ENCODE data around the gene HDAC9. TPM values are rescaled to one million over a fixed set of nuclear protein-coding genes. Genes with fewer than 3 reads are reported as not detected.

The HDAC9 gene
- total RNA-seq, 2 donors from 2014 or later: 1.5 to 4.0 TPM

GRCh38 chr7:18546576-18546975 lies 51.0 kb downstream of the HDAC9 start:
- Histone ChIP-seq H3K9ac (ENCODE audit: extremely low read depth, low read length, poor library complexity, severe bottlenecking) (no peak overlapping the region), H3K9me3 (ENCODE audit: control insufficient read depth, low read length) (no peaks in the 10 kb centered on the region), H3K4me3 (ENCODE audit: low read length) (no peak overlapping the region), H3K27ac (ENCODE audit: low read depth, low read length) (no peak overlapping the region), H3K36me3 (ENCODE audit: control insufficient read depth, insufficient read depth, low read length) (no peaks in the 10 kb centered on the region), H3K27me3 (ENCODE audit: control insufficient read depth, insufficient read depth, low read length, poor library complexity, severe bottlenecking) (no peaks in the 10 kb centered on the region), H3K4me1 (ENCODE audit: control insufficient read depth, insufficient read depth, low read length) (no peaks in the 10 kb centered on the region)
- TF ChIP-seq CTCF (conservative IDR thresholded peaks at IDR 0.05): no peak
- H3K36me3 Mint-ChIP-seq (ENCODE audit: low read depth): no peaks in the 10 kb centered on the region
- WGBS, 2 experiments (ENCODE audit: insufficient coverage in 1 of 2, insufficient read length in 1 of 2): 80% methylated on average over 2 of the region's 3 CpGs; no CpG with 5 or more reads in 1 of the 2 experiments
- peaks cover 6% of the 10 kb centered on the region for H3K4me1 Mint-ChIP-seq
- H3K27me3 Mint-ChIP-seq (ENCODE audit: insufficient read depth): no peaks in the 10 kb centered on the region
- no peak overlapping the region for H3K27ac Mint-ChIP-seq
- no peaks in the 10 kb centered on the region for H3K9me3 Mint-ChIP-seq
- H3K4me3 Mint-ChIP-seq: no peak overlapping the region
- no peak for DNase-seq

GRCh38 chr7:18547509-18548187 lies 52.1 kb downstream of the HDAC9 start:
- H3K9ac ChIP-seq (ENCODE audit: extremely low read depth, low read length, poor library complexity, severe bottlenecking): no peak overlapping the region
- H3K27me3 ChIP-seq (ENCODE audit: control insufficient read depth, insufficient read depth, low read length, poor library complexity, severe bottlenecking): no peaks in the 10 kb centered on the region
- H3K9me3 Mint-ChIP-seq: no peaks in the 10 kb centered on the region
- H3K4me3 ChIP-seq (ENCODE audit: low read length): no peak overlapping the region
- no peak overlapping the region for H3K27ac Mint-ChIP-seq
- no peaks in the 10 kb centered on the region for H3K4me1 ChIP-seq (ENCODE audit: control insufficient read depth, insufficient read depth, low read length)
- WGBS, 2 experiments (ENCODE audit: insufficient coverage in 1 of 2, insufficient read length in 1 of 2): 93 to 100% methylated on average over 4 of the region's 4 CpGs
- no peaks in the 10 kb centered on the region for H3K27me3 Mint-ChIP-seq (ENCODE audit: insufficient read depth)
- H3K27ac ChIP-seq (ENCODE audit: low read depth, low read length): no peak overlapping the region
- no peaks in the 10 kb centered on the region for H3K36me3 Mint-ChIP-seq (ENCODE audit: low read depth)
- no peaks in the 10 kb centered on the region for H3K36me3 ChIP-seq (ENCODE audit: control insufficient read depth, insufficient read depth, low read length)
- no peak for TF ChIP-seq CTCF (conservative IDR thresholded peaks at IDR 0.05)
- H3K4me3 Mint-ChIP-seq: no peak overlapping the region
- peaks cover 6% of the 10 kb centered on the region for H3K4me1 Mint-ChIP-seq
- no peaks in the 10 kb centered on the region for H3K9me3 ChIP-seq (ENCODE audit: control insufficient read depth, low read length)
- no peak for DNase-seq

DNA sequence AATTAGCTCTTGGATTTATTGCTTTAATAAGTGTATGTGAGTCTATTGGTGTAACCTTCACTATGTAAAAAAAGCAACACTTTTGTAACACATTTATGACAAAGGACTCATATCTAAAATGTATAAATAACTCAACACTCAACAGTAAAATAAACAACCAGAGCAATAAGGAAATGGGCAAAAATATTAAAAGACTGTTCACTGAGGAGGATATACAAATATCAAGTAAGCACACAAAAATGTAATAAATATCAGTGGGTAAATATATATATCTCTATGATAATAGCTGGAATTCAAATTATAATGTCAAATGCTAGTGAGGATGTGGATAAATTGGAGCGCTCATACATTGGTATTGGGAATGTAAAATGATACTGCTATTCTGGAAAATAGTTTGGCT lies 53.0 kb downstream of the HDAC9 start:
- H3K4me1 Mint-ChIP-seq: peaks cover 6% of the 10 kb centered on the region
- Histone ChIP-seq H3K9ac (ENCODE audit: extremely low read depth, low read length, poor library complexity, severe bottlenecking) (no peak overlapping the region), H3K36me3 (ENCODE audit: control insufficient read depth, insufficient read depth, low read length) (no peaks in the 10 kb centered on the region), H3K9me3 (ENCODE audit: control insufficient read depth, low read length) (no peaks in the 10 kb centered on the region), H3K27ac (ENCODE audit: low read depth, low read length) (no peak overlapping the region), H3K4me3 (ENCODE audit: low read length) (no peak overlapping the region), H3K27me3 (ENCODE audit: control insufficient read depth, insufficient read depth, low read length, poor library complexity, severe bottlenecking) (no peaks in the 10 kb centered on the region), H3K4me1 (ENCODE audit: control insufficient read depth, insufficient read depth, low read length) (no peaks in the 10 kb centered on the region)
- no peak for DNase-seq
- no peak overlapping the region for H3K27ac Mint-ChIP-seq
- H3K4me3 Mint-ChIP-seq: no peak overlapping the region
- H3K9me3 Mint-ChIP-seq: no peaks in the 10 kb centered on the region
- TF ChIP-seq CTCF (conservative IDR thresholded peaks at IDR 0.05): no peak
- WGBS, 2 experiments (ENCODE audit: insufficient coverage in 1 of 2, insufficient read length in 1 of 2): 97% methylated on average over 1 of the region's 1 CpG; no CpG with 5 or more reads in 1 of the 2 experiments
- H3K27me3 Mint-ChIP-seq (ENCODE audit: insufficient read depth): no peaks in the 10 kb centered on the region
- H3K36me3 Mint-ChIP-seq (ENCODE audit: low read depth): no peaks in the 10 kb centered on the region
